ENCODE results near the gene ZNF10. TPM values are rescaled to one million over a fixed set of nuclear protein-coding genes. Genes with fewer than 3 reads are reported as not detected.

ZNF10 gene
- total RNA-seq: 43.7 TPM

DNA sequence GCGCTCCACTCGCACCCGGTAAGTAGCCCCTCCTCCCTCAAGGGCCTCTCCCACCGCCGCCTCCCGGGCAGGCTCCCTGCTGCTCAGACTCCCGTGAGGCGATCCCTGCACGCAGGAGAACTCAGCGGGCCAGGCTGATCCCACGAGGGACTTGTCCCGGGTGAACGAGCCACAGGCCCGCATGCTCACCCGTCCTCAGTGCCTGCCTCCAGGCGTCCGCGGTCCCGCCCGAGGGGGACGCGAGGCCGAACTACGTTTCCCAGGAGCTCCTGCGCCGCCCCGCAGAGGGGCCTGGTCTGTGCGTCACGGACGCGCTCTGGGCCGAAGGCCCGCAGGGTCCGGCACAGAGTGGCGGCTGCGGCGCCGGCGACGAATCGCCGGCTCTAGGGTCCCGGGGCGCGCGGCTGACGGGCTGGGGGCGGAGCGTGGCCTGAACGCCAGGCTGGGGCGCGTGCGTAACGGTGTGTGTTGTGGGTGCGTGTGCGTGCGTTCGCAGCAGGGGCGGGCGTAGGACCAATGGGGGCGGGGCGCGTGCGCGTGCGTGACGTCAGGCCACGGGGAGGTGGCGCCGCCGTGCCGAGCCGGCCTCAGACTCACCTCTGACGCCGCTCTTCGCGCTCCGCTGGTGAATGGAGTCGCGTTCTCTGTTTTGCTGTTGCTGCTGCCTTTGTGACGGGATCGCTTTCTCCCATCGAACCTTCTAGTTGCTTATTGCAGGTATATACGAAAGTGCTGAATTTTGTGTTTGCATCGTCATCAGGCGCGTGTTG is at the start of gene ZNF10, which contains the start of gene ZNF891:
Gene ZNF10, plus strand, starts transcription at position 590 of the 770 bp plus-strand sequence. CDS start 13,866 bp downstream, outside the sequence.
Gene ZNF891, minus strand, starts transcription at position 237 of the 770 bp plus-strand sequence. CDS start 8,356 bp downstream, outside the sequence.
- peak; percentile 89 for DNase-seq

DNA sequence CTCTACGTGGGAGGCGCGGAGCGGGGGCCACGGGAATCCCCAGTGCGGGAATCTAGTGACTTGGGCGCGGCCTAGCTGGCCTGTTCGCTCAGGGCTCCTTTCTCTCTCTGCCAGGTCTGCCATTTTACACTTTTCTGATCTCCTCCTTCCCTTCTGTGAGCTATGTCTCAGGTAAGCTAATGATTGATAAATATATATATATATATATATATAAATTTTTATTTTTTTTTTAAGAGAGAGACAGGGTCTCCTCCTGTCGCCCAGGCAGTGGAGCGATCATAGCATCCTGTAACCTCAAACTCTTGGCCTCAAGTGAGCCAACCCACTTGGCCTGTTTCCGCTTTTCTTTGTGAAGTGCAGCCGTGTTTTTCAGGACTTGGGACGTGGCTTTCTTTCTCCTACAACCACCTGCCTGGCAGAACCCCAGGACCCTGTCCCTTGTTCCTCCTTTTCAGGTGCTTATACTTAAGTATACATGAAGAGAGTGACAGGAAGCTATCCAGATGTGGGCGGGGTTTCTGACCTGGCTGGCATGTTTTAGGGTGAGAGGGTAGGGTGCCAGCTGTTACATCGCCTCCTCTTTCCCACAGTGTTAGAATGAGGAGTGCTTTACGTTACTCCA is 49.2 kb upstream of the ZNF10 start:
- DNase-seq: no peak

DNA sequence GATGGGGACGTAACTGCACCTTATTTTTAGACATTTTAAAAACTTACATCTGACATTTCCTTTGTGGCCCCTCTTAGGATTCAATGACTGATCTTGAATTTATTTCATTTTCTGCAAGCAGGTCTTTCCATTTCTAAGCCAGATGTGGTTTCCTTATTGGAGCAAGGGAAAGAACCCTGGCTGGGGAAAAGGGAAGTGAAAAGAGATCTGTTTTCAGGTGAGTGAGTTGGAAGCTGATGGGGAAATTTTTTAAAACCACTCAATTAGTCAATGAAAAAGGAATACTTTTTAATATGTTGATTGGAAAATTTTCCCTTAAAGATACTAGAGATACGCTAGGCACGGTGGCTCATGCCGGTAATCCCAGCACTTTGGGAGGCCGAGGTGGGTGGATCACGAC is 47.1 kb upstream of the ZNF10 start:
- DNase-seq: no peak

DNA sequence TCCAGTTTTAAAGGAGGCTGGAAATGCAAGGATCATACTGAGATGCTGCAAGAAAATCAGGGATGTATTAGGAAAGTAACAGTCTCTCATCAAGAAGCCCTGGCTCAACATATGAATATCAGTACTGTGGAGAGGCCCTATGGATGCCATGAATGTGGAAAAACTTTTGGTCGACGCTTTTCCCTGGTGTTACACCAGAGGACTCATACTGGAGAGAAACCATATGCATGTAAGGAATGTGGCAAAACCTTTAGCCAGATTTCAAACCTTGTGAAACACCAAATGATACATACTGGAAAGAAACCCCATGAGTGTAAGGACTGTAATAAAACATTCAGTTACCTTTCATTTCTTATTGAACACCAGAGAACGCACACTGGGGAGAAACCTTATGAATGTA is 24.8 kb upstream of the ZNF10 start:
- DNase-seq: no peak

DNA sequence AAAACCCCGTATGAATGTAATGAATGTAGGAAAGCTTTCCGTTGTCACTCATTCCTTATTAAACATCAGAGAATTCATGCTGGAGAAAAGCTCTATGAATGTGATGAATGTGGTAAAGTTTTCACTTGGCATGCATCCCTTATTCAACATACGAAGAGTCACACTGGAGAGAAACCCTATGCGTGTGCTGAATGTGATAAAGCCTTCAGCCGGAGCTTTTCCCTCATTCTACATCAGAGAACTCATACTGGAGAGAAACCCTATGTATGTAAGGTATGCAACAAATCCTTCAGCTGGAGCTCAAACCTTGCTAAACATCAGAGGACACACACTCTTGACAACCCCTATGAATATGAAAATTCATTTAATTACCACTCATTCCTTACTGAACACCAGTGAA is 24.2 kb upstream of the ZNF10 start:
- DNase-seq: no peak

DNA sequence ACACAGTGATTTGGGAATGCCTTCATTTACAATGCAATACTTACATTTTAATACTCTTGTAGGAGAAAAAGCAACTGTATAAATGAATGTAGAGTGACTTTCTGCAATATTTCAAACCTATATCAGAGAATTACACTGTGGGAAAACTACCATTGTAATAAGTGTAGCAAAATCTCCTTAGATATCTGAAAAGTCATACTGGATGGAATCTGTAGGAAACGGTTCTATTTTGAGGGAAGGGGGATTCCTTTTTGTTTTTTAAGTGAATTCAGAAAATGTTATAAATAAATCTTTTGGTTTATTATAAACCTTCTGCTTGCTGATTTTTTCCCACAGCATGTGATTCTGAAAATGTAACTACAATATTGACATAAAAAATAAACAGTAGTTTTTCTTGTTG is 23.3 kb upstream of the ZNF10 start:
- DNase-seq: no peak

DNA sequence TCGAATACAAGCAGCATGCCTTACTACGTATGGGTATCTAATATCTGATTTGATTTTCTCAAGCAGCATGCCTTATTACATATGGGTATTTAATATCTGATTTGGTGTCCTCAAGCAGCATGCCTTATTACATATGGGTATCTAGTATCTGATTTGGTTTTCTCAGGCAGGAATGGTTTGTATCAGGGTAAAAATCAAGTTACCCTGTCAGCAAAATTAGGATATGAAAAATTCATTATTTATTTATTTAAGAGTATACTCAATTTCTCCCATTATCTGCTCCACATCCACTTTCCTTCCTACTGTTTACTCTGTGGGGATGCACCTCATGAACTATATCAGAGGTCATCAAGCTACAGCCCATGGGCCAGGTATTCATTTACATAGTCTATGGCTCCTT is 22.3 kb upstream of the ZNF10 start:
- DNase-seq: no peak

DNA sequence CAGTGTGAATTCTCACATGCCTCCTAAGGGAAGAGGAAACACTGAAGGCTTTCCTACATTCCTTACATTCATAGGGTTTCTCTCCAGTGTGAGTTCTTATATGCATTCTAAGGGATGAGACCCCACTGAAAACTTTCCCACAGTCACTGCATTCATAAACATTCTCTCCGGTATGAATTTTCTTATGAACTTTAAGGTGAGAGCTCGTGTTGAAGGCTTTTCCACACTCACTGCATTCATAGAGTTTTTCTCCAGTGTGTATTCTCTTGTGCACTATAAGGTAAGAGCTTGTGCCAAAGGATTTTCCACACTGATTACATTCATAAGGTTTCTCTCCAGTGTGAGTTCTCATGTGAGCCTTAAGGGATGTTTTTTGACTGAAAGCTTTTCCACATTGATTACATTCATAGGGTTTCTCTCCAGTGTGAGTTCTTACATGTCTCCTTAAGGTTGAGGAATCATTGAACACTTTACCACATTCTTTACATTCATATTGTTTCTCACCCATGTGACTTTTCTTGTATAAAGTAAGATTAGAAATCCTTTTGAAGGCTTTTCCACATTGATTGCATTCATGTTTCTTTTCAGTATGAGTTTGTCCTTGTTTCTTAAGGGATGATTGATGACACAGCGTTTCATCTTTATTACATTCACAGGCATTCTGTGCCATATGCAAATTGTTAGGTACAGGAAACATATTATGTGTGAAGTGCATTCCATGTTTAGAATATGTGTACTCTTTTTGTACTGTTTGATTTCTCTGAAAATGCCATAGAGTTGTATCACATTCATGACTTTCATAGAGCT is 9.8 kb upstream of the ZNF10 start:
- DNase-seq: no peak

DNA sequence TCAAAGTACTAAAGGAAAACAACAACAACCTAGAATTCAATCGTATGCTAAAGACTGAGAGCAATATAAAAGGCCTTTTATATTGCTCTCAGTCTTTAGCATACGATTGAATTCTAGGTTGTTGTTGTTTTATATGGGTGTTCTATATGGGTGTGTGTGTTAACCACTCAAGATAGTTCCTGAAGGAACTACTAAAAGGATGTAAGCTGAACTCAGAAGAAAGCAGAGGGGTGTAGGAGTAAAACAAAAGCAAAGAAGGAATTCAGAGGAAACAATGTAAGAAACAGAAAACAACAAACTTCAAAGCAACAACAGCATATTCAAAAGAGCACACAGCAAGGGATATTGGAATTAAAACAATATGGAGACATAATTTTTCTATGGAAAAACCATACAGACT is 5.8 kb upstream of the ZNF10 start:
- no peak for DNase-seq

DNA sequence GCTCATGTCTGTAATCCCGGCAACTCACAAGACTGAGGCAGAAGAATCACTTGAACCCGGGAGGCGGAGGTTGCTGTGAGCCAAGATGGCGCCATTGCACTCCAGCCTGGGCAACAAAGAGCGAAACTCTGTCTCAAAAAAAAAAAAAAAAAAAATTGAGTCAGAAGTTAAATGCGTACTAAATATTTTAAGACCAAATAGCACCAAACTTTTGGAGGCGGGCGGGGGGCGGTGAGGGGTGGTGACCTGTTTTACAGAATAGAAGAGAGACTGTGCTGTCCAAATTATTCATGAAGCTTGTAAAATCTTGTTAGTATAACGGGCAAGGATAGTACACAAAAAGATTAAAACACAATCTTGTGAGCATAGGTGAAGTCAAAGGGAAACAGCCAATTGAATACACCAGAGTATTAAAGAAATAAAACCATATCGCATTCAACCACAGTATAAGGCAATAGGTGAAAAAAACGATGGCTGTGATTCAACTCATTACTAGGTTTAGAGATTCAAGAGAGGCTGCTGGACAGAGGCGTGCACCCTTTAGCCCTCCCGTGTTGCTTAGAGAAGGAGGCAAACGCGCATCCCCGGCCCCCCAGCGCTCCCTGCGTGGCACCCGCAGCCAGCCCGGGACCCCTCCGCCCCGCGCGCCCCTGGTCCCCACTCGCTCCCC is 924 bp upstream of the ZNF10 start:
- DNase-seq: no peak

DNA sequence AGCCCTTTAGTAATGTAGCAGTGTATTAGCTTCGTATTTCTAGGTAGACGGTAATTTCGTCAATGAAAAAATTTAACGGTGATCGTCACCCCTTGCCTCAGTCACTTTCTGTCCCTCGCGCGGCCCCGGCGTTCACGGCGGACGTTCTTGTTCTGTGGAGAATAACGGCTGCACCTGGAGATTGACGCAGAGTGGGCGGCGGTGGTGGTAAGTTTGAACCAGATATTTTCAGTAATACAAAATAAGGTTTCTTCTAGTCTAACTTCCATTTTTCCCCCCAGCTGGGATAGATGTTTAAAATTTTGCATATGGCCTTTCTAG is 341 bp downstream of the ZNF10 start:
- no peak for DNase-seq

DNA sequence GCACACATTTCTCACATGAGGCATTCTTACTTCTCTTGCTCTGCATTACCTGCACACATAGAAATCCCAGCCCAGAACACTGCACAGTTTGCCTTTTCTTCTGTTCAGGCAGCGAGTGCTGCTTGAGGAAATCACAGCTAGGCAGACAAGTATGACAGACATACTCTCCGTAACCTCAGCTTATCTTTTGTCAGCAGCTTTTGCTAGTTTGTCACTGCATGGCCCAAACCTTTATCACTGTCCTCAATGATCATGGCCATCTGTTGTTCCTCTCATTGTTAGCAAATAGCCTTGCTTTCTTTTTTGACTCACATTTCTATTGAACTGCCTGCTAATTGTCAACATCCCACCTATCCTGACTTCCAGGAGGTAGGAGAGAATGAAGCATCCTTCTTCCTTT is 5.3 kb downstream of the ZNF10 start:
- no peak for DNase-seq

DNA sequence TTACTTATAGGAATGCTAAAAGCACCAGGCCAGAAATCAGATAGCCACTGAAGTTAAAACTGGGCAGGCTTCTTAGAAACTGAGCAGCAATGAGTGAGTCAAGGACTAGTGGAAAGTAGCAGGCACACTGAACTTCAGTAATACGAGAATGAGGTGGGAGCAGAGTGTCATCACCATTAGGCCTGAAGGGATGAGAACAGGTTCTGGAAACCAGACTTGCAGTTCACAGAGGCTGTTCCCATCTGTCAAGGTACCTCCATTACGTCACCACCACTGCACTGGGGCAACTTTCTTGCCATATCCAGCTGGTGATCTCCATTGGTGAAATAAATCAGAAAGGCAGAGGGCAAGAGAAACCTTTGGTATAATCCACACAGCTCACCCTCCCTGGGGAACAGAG is 15.6 kb downstream of the ZNF10 start:
- no peak for DNase-seq

DNA sequence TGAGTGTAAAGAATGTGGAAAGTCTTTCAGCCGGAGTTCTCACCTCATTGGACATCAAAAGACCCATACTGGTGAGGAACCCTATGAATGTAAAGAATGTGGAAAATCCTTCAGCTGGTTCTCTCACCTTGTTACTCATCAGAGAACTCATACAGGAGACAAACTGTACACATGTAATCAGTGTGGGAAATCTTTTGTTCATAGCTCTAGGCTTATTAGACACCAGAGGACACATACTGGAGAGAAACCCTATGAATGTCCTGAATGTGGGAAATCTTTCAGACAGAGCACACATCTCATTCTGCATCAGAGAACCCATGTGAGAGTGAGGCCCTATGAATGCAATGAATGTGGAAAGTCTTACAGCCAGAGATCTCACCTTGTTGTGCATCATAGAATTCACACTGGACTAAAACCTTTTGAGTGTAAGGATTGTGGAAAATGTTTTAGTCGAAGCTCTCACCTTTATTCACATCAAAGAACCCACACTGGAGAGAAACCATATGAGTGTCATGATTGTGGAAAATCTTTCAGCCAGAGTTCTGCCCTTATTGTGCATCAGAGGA is 25.8 kb downstream of the ZNF10 start:
- no peak for DNase-seq

DNA sequence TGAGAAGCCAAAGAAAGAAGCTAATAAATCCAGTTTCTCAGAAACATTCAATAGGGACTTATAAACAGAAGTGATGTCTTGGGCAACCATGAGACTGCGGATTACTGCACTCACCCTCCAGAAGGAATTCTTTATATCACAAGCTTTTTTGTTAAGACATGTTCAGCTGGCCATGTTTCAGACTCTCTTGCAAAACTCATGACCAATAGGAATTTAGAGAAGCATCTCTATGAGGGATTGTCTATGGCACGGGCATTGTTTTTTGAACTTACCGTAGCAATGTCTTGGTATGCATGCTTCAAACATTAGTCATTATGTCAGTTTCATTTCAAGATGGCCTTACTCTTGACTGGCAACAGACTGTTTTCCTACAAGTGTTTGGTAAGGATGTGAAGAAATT is 35.3 kb downstream of the ZNF10 start:
- DNase-seq: no peak

DNA sequence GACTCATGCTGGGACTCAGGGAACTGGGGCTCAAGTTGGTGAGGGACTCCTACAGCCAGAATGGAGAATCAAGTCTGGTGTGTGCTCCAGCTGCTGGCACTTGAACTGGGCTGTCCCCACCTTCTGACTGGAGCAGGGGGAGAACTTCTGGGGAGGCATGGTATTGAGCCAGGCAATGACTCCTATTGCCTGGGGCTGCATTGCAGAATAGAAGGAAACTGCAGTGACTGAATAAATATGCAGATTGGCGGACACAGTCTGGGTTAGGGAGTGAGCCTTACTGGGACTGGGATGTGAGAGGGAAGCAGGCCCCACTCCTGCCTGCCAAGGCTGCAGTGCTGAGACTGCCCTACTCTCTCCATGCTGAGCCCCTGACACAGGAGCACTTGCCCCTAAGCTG is 42.1 kb downstream of the ZNF10 start:
- no peak for DNase-seq

DNA sequence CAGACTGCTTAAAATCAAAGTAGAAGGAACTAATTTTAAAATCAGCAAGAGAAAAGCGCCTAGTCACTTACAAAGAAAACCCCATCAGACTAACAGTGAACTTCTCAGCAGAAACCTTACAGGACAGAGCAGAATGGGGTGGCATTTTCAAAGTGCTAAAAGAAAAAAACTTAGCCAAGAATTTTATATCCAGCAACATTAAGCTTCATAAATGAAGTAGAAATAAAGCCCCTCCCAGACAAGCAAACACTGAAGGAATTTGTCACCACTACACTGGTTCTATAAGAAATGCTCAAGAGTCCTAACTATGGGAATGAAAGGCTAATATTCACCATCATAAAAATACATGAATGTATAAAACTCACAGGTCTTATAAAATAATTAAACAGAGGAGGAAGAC is 44.5 kb downstream of the ZNF10 start:
- DNase-seq: no peak

DNA sequence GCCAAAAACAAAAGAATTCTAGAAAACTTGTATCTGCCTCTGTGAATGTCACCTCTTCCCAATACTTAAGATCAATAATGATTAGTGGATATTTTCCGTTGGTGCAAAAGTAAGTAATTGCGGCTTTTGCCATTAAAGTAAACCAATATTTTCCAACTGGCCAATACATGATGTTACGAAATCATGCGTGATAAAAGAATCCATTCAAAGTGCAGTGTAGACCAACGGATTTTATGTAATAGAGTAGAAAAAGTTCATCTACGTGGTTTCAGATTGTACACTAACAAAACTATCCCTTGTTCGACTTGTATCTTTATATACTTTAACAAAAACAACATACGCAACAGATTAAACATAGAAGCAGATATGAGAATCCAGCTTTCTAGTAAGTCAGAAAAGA is 50.2 kb downstream of the ZNF10 start:
- no peak for DNase-seq

DNA sequence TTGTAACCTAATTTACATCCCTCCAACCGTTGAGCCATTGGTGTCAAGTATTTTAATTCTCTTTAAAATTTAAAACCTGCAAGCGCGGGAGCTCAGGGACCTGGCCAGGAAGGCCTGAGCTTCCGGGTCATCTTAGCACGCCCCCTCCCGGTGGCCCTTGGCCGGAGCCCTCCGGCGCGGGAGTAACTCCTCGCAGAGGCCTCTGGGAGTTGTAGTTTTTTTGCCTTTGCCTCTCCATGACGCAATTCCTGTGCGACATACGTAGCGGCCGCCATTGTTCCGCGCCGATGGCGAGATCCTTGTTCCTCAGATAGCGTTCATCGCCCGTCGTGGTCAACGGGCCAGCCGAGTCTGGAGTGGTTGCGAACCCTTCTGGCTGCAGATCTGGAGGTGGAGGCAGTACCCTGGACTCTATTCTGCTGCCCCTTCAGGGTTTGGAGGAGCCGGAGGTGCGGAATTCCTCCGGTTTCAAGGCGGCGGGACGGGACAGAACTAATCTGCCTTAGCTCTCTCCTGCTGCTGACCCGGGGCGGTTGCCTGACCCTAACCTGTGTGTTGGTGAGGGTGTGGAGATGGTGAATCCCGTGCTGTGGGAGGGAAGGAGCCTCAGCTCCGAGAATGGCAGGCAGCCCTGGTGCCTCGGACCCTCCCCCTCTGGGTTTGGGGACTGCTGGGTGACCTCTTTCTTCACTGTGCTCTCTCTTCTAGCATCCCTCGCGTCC is 51.0 kb downstream of the ZNF10 start, which contains the start of gene ZNF268:
Gene ZNF268, plus strand, starts transcription at position 258 of the 722 bp plus-strand sequence. CDS start 503 bp downstream, outside the sequence.
- peak; percentile 69 for DNase-seq

DNA sequence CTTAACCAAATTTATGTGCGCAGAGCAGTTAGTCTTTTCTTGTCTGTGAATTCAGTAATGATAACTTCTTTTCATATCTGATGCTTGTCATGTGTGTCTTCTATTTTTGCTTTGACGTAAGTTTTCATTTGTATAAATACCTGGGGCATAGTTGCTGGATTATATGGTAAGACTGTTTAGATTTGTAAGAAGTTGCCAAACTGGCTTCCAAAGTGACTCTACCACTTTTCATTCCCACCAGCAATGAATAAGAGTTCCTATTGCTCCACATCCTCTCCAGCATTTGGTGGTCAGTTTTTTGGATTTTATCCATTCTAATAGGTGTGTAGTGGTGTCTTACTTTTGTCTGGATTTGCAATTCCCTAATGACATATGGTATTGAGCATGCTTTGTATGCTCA is 59.7 kb downstream of the ZNF10 start:
- DNase-seq: no peak

DNA sequence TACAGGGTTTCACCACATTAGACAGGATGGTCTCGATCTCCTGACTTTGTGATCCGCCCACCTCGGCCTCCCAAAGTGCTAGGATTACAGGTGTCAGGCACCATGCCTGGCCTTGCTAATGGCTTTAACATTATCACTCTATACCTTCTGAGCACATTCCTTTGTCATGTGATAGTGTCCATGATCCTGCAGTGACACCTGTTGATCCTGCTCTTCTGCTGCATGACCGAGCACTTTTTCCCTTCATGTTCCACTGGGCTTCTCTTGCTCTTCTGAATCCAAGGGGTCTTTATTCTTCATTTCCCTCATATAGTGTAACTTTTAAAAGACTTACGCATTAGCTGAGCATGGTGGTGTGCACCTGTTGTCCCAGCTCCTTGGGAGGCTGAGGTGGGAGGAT is 62.4 kb downstream of the ZNF10 start:
- no peak for DNase-seq

DNA sequence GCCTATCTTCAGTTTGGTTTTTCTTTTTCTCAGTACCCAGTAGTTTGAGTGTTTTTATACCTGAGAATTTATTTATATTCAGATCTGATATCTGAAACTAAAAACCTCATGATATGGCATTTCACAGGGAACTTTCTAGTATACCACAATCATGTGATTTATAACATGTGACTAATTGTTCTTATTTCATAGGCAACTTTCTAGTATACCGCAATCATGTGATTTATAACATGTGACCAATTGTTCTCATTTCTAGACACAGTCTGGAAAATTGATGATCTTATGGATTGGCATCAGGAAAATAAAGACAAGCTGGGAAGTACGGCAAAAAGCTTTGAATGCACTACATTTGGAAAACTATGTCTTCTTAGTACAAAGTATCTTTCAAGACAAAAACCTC is 71.5 kb downstream of the ZNF10 start:
- no peak for DNase-seq

Measured in occipital lobe (tissue), 2 donors.